Measurements from ENCODE around the gene MYO1E. TPM values are rescaled to one million over a fixed set of nuclear protein-coding genes. Genes with fewer than 3 reads are reported as not detected.

Gene MYO1E
- total RNA-seq, 2 donors from 2014 or later = 47.8 to 65.6 TPM

DNA sequence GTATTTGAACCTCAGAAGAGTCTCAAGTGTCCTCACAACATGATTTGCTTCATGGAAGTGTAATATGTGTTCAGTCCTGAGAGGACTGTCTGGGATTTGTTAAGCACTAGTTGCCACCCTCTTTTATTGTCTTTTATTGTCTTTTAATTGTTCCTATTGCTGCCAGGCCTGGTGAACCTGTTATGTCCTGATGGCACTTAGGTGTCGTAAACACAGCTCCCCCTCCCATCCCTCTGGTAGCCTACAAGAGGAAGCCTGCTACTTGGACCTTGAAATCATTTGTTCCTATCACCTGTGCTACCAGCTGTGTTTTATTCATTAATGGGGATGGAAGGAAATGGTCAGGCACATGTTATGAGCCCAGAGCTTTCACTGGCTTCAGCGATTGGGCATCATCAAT lies 248.4 kb downstream of the MYO1E start:
- WGBS, 2 experiments (ENCODE audit: insufficient coverage in 1 of 2, insufficient read length in 1 of 2) = 67 to 93% methylated on average over 1 to 2 of the region's 2 CpGs
- peaks cover 61% of the 10 kb centered on the region for H3K36me3 ChIP-seq (ENCODE audit: control insufficient read depth, insufficient read depth, low read length)
- peaks cover 85% of the 10 kb centered on the region for H3K36me3 Mint-ChIP-seq (ENCODE audit: low read depth)

GRCh38 chr15:59120937-59121336 lies 251.7 kb downstream of the MYO1E start:
- peaks cover 88% of the 10 kb centered on the region for H3K36me3 ChIP-seq (ENCODE audit: control insufficient read depth, insufficient read depth, low read length)
- 92 to 96% methylated on average over 5 of the region's 5 CpGs for WGBS, 2 experiments (ENCODE audit: insufficient coverage in 1 of 2, insufficient read length in 1 of 2)

More for the DNA sequence above, 248.4 kb downstream of the MYO1E start:
- Mint-ChIP-seq H3K4me1 (no peaks in the 10 kb centered on the region), H3K27ac (no peak overlapping the region), H3K27me3 (ENCODE audit: insufficient read depth) (no peaks in the 10 kb centered on the region), H3K9me3 (peaks cover 21% of the 10 kb centered on the region), H3K4me3 (no peak overlapping the region)
- DNase-seq = no peak
- no peak overlapping the region for H3K27ac ChIP-seq (ENCODE audit: low read depth, low read length)
- TF ChIP-seq, protein P1, sequence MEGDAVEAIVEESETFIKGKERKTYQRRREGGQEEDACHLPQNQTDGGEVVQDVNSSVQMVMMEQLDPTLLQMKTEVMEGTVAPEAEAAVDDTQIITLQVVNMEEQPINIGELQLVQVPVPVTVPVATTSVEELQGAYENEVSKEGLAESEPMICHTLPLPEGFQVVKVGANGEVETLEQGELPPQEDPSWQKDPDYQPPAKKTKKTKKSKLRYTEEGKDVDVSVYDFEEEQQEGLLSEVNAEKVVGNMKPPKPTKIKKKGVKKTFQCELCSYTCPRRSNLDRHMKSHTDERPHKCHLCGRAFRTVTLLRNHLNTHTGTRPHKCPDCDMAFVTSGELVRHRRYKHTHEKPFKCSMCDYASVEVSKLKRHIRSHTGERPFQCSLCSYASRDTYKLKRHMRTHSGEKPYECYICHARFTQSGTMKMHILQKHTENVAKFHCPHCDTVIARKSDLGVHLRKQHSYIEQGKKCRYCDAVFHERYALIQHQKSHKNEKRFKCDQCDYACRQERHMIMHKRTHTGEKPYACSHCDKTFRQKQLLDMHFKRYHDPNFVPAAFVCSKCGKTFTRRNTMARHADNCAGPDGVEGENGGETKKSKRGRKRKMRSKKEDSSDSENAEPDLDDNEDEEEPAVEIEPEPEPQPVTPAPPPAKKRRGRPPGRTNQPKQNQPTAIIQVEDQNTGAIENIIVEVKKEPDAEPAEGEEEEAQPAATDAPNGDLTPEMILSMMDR (conservative IDR thresholded peaks at IDR 0.05) = no peak
- H3K9ac ChIP-seq (ENCODE audit: extremely low read depth, low read length, poor library complexity, severe bottlenecking) = no peak overlapping the region
- no peaks in the 10 kb centered on the region for H3K4me1 ChIP-seq (ENCODE audit: control insufficient read depth, insufficient read depth, low read length)
- peaks cover 10% of the 10 kb centered on the region for H3K9me3 ChIP-seq (ENCODE audit: control insufficient read depth, low read length)
- no peaks in the 10 kb centered on the region for H3K27me3 ChIP-seq (ENCODE audit: control insufficient read depth, insufficient read depth, low read length, poor library complexity, severe bottlenecking)
- no peak overlapping the region for H3K4me3 ChIP-seq (ENCODE audit: low read length)

GRCh38 chr15:59119625-59120024 lies 253.0 kb downstream of the MYO1E start:
- Histone ChIP-seq H3K27me3 (ENCODE audit: control insufficient read depth, insufficient read depth, low read length, poor library complexity, severe bottlenecking) (no peaks in the 10 kb centered on the region), H3K36me3 (ENCODE audit: control insufficient read depth, insufficient read depth, low read length) (peaks cover 89% of the 10 kb centered on the region), H3K9me3 (ENCODE audit: control insufficient read depth, low read length) (no peaks in the 10 kb centered on the region), H3K4me3 (ENCODE audit: low read length) (no peak overlapping the region), H3K4me1 (ENCODE audit: control insufficient read depth, insufficient read depth, low read length) (peaks cover 5% of the 10 kb centered on the region), H3K9ac (ENCODE audit: extremely low read depth, low read length, poor library complexity, severe bottlenecking) (no peak overlapping the region), H3K27ac (ENCODE audit: low read depth, low read length) (no peak overlapping the region)
- H3K27ac Mint-ChIP-seq = no peak overlapping the region
- WGBS, 2 experiments (ENCODE audit: insufficient coverage in 1 of 2, insufficient read length in 1 of 2) = 84 to 94% methylated on average over 5 of the region's 5 CpGs
- H3K27me3 Mint-ChIP-seq (ENCODE audit: insufficient read depth) = no peaks in the 10 kb centered on the region
- TF ChIP-seq, protein P1 (conservative IDR thresholded peaks at IDR 0.05) = no peak
- no peak for DNase-seq
- H3K4me3 Mint-ChIP-seq = no peak overlapping the region
- peaks cover 5% of the 10 kb centered on the region for H3K4me1 Mint-ChIP-seq
- H3K36me3 Mint-ChIP-seq (ENCODE audit: low read depth) = peaks cover 79% of the 10 kb centered on the region
- H3K9me3 Mint-ChIP-seq = no peaks in the 10 kb centered on the region

More at GRCh38 chr15:59120937-59121336, 251.7 kb downstream of the MYO1E start:
- Histone ChIP-seq H3K4me3 (ENCODE audit: low read length) (no peak overlapping the region), H3K27me3 (ENCODE audit: control insufficient read depth, insufficient read depth, low read length, poor library complexity, severe bottlenecking) (no peaks in the 10 kb centered on the region), H3K27ac (ENCODE audit: low read depth, low read length) (no peak overlapping the region), H3K9me3 (ENCODE audit: control insufficient read depth, low read length) (peaks cover 4% of the 10 kb centered on the region), H3K9ac (ENCODE audit: extremely low read depth, low read length, poor library complexity, severe bottlenecking) (no peak overlapping the region), H3K4me1 (ENCODE audit: control insufficient read depth, insufficient read depth, low read length) (no peaks in the 10 kb centered on the region)
- Mint-ChIP-seq H3K4me3 (no peak overlapping the region), H3K27ac (no peak overlapping the region), H3K4me1 (no peaks in the 10 kb centered on the region), H3K27me3 (ENCODE audit: insufficient read depth) (no peaks in the 10 kb centered on the region), H3K9me3 (peaks cover 5% of the 10 kb centered on the region), H3K36me3 (ENCODE audit: low read depth) (peaks cover 82% of the 10 kb centered on the region)
- DNase-seq = no peak
- TF ChIP-seq, protein P1 (conservative IDR thresholded peaks at IDR 0.05) = no peak
